K562 (cell line): Measurements from ENCODE around the gene GPRIN2.
A peak's percentile ranks its signal among the peaks of the same experiment; 100 is the strongest.

Experiments used
- FOXP1 ChIP-seq: sonication (generic); formaldehyde crosslinking; IDR thresholded peaks from 2 replicates; pipeline ENCODE4 v1.8.0; 2022; ENCODE audit warnings: mild to moderate bottlenecking, missing genetic modification reagents
- LCOR ChIP-seq: sonication (generic); formaldehyde crosslinking; IDR thresholded peaks from 2 replicates; pipeline ENCODE4 v1.8.0; 2022; ENCODE audit warnings: mild to moderate bottlenecking, missing genetic modification reagents
- MTA3 ChIP-seq: fragments of 450-650 bp; formaldehyde crosslinking; IDR thresholded peaks from 2 replicates; pipeline ENCODE4 v1.6.1; 2017; ENCODE audit warnings: mild to moderate bottlenecking, borderline replicate concordance
- MXI1 ChIP-seq: IDR thresholded peaks from 2 replicates; pipeline ENCODE4 v1.6.1; 2011; ENCODE audit warnings: low read depth, mild to moderate bottlenecking, improper control_type of control experiment, low read length
- TCF7L2 ChIP-seq: fragments of 150-350 bp; IDR thresholded peaks from 2 replicates; pipeline ENCODE4 v1.6.1; 2016; ENCODE audit warnings: low read depth, mild to moderate bottlenecking, low read length, moderate library complexity
- ZNF431 ChIP-seq: sonication (generic); formaldehyde crosslinking; IDR thresholded peaks from 2 replicates; pipeline ENCODE4 v1.8.0; 2022; ENCODE audit warnings: mild to moderate bottlenecking, missing genetic modification reagents
- TF ChIP-seq, protein P1 (sequence below), 3 experiments: IDR thresholded peaks in 2 of 3; conservative IDR thresholded peaks in 1 of 3; 2 replicates each; pipeline ENCODE4 v1.5.1; 2011 to 2012; ENCODE audit warnings: low read length in 3 of 3, mild to moderate bottlenecking in 3 of 3, control low read depth in 2 of 3, improper control_type of control experiment in 1 of 3, inconsistent platforms in 1 of 3, low read depth in 1 of 3, mixed read lengths in 1 of 3, moderate library complexity in 1 of 3; ENCODE audit not compliant: insufficient read depth in 2 of 3

DNA sequence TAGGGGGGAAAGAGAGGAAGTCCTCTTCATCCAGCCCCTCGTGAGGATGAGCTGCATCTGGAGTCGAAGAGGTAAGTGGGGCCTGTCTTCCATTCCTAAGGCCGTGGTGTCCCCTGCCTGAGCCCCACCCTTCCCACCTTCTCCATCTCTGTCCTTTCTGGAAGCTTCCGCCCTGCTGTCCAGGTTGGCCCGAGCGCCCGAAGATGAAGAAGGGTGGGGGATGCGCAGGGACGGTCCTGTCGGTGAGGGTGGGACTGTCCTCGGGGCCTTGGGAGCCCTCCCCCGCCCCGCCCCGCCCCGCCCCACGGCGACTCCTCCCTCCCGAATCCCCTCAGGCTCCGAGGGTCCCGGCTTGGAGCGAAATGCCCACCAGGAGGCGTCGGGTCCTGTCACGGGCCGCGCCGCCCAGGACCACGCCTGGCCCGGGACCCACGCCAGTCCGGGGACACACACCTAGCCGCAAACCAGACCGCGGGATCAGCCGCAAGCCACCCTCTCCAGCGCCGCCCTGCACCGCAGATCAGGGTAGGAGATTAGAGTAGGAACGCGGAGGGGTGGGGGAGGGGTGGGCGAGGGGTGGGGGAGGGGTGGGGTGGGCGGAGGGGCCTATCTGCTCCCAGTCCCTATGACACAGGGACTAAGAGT lies 15.3 kb downstream of the GPRIN2 start:
- TF ChIP-seq, protein P1, sequence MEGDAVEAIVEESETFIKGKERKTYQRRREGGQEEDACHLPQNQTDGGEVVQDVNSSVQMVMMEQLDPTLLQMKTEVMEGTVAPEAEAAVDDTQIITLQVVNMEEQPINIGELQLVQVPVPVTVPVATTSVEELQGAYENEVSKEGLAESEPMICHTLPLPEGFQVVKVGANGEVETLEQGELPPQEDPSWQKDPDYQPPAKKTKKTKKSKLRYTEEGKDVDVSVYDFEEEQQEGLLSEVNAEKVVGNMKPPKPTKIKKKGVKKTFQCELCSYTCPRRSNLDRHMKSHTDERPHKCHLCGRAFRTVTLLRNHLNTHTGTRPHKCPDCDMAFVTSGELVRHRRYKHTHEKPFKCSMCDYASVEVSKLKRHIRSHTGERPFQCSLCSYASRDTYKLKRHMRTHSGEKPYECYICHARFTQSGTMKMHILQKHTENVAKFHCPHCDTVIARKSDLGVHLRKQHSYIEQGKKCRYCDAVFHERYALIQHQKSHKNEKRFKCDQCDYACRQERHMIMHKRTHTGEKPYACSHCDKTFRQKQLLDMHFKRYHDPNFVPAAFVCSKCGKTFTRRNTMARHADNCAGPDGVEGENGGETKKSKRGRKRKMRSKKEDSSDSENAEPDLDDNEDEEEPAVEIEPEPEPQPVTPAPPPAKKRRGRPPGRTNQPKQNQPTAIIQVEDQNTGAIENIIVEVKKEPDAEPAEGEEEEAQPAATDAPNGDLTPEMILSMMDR (IDR thresholded peaks at IDR 0.05 in 2 of 3, conservative IDR thresholded peaks at IDR 0.05 in 1 of 3; ENCODE audit: insufficient read depth in 2 of 3, low read depth in 1 of 3, low read length in 3 of 3), result peak in 2 of 3 experiments; percentile 6 to 51; a peak in 3 of 6 replicates
- peak; percentile 32; the same call in 1 of the 2 replicates for TF ChIP-seq FOXP1 (CRISPR knock-in tag)
- no peak for TF ChIP-seq ZNF431
- no peak for TF ChIP-seq LCOR (CRISPR knock-in tag)
- TF ChIP-seq MXI1, result no peak
- no peak for TF ChIP-seq TCF7L2
- TF ChIP-seq MTA3, result no peak
